Neural crest cell (in vitro differentiated cells): ENCODE data around the gene LIPK. TPM values are rescaled to one million over a fixed set of nuclear protein-coding genes. Genes with fewer than 3 reads are reported as not detected.

ENCODE experiments used
- DNase-seq: peaks from one replicate; pipeline ENCODE4 v3.0.0; 2021; ENCODE audit warnings: low read depth, mixed read lengths, low spot score
- H3K27ac Mint-ChIP-seq: one replicate; pipeline ENCODE4 v1.8.0; 2021; ENCODE audit warnings: mild to moderate bottlenecking, mixed read lengths; ENCODE audit not compliant: unreplicated experiment
- H3K27me3 Mint-ChIP-seq: 2 replicates; pipeline ENCODE4 v1.8.0; 2021; ENCODE audit warnings: low read depth, mild to moderate bottlenecking, mixed read lengths
- H3K36me3 Mint-ChIP-seq: 2 replicates; pipeline ENCODE4 v1.8.0; 2021; ENCODE audit warnings: low read depth, mild to moderate bottlenecking, mixed read lengths
- H3K4me1 Mint-ChIP-seq: 2 replicates; pipeline ENCODE4 v1.8.0; 2021; ENCODE audit warnings: mixed read lengths
- H3K4me3 Mint-ChIP-seq: one replicate; pipeline ENCODE4 v1.8.0; 2021; ENCODE audit warnings: mild to moderate bottlenecking, mixed read lengths
- H3K9me3 Mint-ChIP-seq: 2 replicates; pipeline ENCODE4 v1.8.0; 2021; ENCODE audit warnings: mixed read lengths
- total RNA-seq: library from RNA; stranded (reverse); gene quantifications from 2 replicates; pipeline ENCODE4 v1.2.1, GENCODE V29; 2021
- TF ChIP-seq, protein P1 (sequence below): fragments of 200-600 bp; sonication (generic); conservative IDR thresholded peaks from 2 replicates; pipeline ENCODE4 v1.5.0; 2021; ENCODE audit warnings: antibody characterized with exemption, mild to moderate bottlenecking

Gene LIPK
- total RNA-seq, 1 donor from 2014 or later = not detected

DNA sequence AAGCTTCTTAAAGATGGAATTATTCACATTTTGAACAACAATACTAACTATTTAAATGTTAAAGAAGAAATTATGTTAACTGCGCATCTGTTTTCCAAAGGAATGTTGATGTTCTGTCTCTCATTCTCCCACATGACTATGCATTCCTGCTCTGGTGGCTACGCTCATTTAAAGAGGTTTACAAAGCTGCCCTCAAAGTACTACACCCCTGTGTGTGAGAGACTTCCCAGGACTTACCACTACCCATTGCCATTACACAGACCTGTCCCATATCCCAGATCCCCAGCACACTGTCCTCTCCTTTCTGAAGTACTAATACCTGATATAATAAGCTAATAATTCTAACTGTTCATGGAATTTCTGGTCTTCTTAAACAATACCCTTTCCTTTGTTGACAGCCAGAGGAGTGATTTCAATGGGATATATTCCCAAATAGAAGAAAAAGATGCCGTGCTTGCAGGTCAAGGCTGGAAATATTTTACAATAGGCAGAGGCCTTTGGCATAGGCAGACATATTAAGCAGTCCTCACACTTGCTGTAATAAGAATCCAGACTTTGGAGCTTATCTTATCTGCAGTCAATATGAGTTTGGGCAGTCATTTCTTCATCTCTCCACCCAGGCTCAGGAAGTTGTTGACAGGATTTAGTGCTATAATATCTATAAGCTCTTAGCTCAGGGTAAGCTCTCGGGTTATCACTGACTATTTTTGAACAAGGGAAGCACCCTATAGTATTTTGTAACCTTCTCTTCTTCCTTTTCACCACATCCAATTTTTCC, 29.6 kb upstream of the LIPK start:
- TF ChIP-seq, protein P1, sequence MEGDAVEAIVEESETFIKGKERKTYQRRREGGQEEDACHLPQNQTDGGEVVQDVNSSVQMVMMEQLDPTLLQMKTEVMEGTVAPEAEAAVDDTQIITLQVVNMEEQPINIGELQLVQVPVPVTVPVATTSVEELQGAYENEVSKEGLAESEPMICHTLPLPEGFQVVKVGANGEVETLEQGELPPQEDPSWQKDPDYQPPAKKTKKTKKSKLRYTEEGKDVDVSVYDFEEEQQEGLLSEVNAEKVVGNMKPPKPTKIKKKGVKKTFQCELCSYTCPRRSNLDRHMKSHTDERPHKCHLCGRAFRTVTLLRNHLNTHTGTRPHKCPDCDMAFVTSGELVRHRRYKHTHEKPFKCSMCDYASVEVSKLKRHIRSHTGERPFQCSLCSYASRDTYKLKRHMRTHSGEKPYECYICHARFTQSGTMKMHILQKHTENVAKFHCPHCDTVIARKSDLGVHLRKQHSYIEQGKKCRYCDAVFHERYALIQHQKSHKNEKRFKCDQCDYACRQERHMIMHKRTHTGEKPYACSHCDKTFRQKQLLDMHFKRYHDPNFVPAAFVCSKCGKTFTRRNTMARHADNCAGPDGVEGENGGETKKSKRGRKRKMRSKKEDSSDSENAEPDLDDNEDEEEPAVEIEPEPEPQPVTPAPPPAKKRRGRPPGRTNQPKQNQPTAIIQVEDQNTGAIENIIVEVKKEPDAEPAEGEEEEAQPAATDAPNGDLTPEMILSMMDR = no peak
- no peaks in the 10 kb centered on the region for H3K36me3 Mint-ChIP-seq
- no peak for DNase-seq
- no peaks in the 10 kb centered on the region for H3K27me3 Mint-ChIP-seq
- H3K27ac Mint-ChIP-seq = no peak overlapping the region
- no peak overlapping the region for H3K4me3 Mint-ChIP-seq
- no peaks in the 10 kb centered on the region for H3K4me1 Mint-ChIP-seq
- no peaks in the 10 kb centered on the region for H3K9me3 Mint-ChIP-seq

- Mint-ChIP-seq H3K4me3 (no peak overlapping the region), H3K27ac (no peak overlapping the region), H3K4me1 (no peaks in the 10 kb centered on the region), H3K9me3 (no peaks in the 10 kb centered on the region), H3K27me3 (peaks cover 2% of the 10 kb centered on the region), H3K36me3 (no peaks in the 10 kb centered on the region)
- DNase-seq = no peak
- TF ChIP-seq, protein P1 = no peak
These were observed 25.1 kb upstream of the LIPK start for GRCh38 chr10:88680958-88681357.

DNA sequence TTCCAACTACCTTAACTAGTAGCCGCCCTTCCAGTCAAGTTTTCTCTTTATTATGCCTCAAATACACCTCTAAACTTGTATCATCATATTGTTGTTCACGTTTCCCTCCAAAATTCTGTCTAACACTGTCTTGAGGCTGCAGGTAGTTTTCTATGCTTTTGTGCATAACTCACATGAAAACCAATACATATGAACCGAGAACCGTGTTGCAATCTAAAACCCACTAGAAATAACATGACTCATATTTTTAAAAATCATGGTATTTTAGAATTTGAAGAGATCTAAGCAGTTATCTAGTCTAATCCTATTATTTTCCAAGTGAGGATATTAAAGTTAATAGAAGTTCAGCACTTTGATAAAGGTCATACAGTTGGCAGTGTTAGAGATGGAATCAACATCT, 23.6 kb upstream of the LIPK start:
- H3K27ac Mint-ChIP-seq = no peak overlapping the region
- no peaks in the 10 kb centered on the region for H3K4me1 Mint-ChIP-seq
- no peak for DNase-seq
- no peaks in the 10 kb centered on the region for H3K36me3 Mint-ChIP-seq
- H3K4me3 Mint-ChIP-seq = no peak overlapping the region
- TF ChIP-seq, protein P1 = no peak
- no peaks in the 10 kb centered on the region for H3K9me3 Mint-ChIP-seq
- peaks cover 2% of the 10 kb centered on the region for H3K27me3 Mint-ChIP-seq

DNA sequence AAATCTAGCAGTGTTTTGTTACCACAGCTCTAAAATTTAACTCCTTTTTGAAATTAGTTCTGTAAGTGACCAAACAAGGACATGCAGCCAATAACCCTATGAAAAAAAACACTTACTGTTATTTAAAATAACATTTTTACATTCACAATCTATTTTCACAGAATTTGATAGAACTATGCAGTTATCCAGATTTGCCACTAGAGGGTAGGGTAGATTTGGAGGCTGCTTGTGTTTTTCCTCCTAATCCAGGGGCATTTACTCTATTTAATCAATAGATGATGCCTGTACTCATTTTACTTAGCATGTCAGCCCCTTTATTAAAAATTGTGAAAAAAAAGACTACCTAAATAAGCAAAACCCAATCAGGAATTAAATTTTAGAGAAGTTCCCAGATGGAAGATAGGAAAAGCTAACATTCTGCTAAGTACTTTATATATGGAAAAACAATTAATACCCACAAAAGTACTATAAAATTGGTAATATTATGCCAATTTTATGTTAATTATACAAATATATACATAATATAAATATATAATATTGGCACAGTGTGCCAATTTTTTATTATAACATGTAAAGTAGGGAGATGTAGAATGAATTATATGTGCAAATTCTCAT, 18.1 kb upstream of the LIPK start:
- H3K27me3 Mint-ChIP-seq = peaks cover 3% of the 10 kb centered on the region
- no peaks in the 10 kb centered on the region for H3K36me3 Mint-ChIP-seq
- no peak overlapping the region for H3K27ac Mint-ChIP-seq
- DNase-seq = no peak
- no peak overlapping the region for H3K4me3 Mint-ChIP-seq
- H3K9me3 Mint-ChIP-seq = no peaks in the 10 kb centered on the region
- no peaks in the 10 kb centered on the region for H3K4me1 Mint-ChIP-seq
- TF ChIP-seq, protein P1 = peak; percentile 81

- no peaks in the 10 kb centered on the region for H3K9me3 Mint-ChIP-seq
- peaks cover 3% of the 10 kb centered on the region for H3K27me3 Mint-ChIP-seq
- H3K4me1 Mint-ChIP-seq = no peaks in the 10 kb centered on the region
- DNase-seq = no peak
- no peaks in the 10 kb centered on the region for H3K36me3 Mint-ChIP-seq
- TF ChIP-seq, protein P1 = no peak
- H3K4me3 Mint-ChIP-seq = no peak overlapping the region
- no peak overlapping the region for H3K27ac Mint-ChIP-seq
These were observed 16.7 kb upstream of the LIPK start for GRCh38 chr10:88689366-88689765.
